SK-N-MC (cell line): Measurements from ENCODE around the gene AGER.

Experiments used
- DNase-seq: peaks from one replicate; pipeline ENCODE4 v3.0.0-alpha.2; 2011; ENCODE audit warnings: low read depth, low spot score
- H3K27ac ChIP-seq: fragments of 200-600 bp; sonication (generic); 2 replicates; pipeline ENCODE4 v1.5.1; 2016; ENCODE audit warnings: mixed run types
- H3K36me3 ChIP-seq: fragments of 200-600 bp; sonication (generic); 2 replicates; pipeline ENCODE4 v1.6.1; 2017; ENCODE audit warnings: antibody characterized with exemption, low read length, mixed read lengths; ENCODE audit not compliant: insufficient read depth
- H3K4me3 ChIP-seq: fragments of 200-600 bp; sonication (generic); 2 replicates; pipeline ENCODE4 v1.5.1; 2016
- H3K9ac ChIP-seq: fragments of 200-600 bp; sonication (generic); 2 replicates; pipeline ENCODE4 v1.8.0; 2017; ENCODE audit warnings: mixed run types, mixed read lengths; ENCODE audit not compliant: insufficient read length
- H3K9me3 ChIP-seq: fragments of 200-600 bp; sonication (generic); 2 replicates; pipeline ENCODE4 v1.6.1; 2017; ENCODE audit warnings: low read depth, mild to moderate bottlenecking, antibody characterized with exemption, low read length, moderate library complexity, mixed read lengths
- EZH2 ChIP-seq: fragments of 200-600 bp; sonication (generic); IDR thresholded peaks from one replicate; pipeline ENCODE4 v1.6.1; 2017; ENCODE audit warnings: antibody characterized with exemption
- FOXP2 ChIP-seq: optimal IDR thresholded peaks from 2 replicates; pipeline ENCODE3; 2011; ENCODE audit warnings: mild to moderate bottlenecking, moderate library complexity; ENCODE audit not compliant: insufficient read depth; ENCODE audit errors: extremely low read length, control extremely low read depth
- POLR2AphosphoS5 ChIP-seq: IDR thresholded peaks from 2 replicates; pipeline ENCODE4 v1.6.1; 2012; ENCODE audit warnings: mild to moderate bottlenecking, low read depth, low read length, borderline replicate concordance

The AGER gene

DNA sequence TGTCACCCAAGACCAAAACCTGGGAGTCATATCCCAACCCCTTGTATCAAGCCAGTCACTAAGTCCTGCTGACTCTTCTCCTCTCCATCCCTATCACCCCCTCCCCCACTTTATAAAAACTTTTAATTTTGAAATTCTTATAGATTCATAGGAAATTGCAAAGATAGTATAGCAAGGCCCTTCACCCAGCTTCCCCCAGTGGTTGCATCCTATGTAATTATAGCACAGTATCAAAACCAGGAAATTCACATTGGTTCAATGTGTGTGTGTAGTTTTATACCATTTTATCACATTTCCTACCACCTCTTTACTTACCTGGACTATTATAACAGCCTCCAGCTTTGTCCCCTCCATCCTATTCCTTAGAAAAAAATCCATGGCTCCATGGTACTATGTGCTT, 26.0 kb downstream of the AGER start:
- H3K36me3 ChIP-seq = peaks cover 37% of the 10 kb centered on the region
- H3K9me3 ChIP-seq = no peaks in the 10 kb centered on the region
- no peak for DNase-seq
- no peak overlapping the region for H3K9ac ChIP-seq
- H3K4me3 ChIP-seq = no peak overlapping the region
- no peak for TF ChIP-seq EZH2
- H3K27ac ChIP-seq = no peak overlapping the region

DNA sequence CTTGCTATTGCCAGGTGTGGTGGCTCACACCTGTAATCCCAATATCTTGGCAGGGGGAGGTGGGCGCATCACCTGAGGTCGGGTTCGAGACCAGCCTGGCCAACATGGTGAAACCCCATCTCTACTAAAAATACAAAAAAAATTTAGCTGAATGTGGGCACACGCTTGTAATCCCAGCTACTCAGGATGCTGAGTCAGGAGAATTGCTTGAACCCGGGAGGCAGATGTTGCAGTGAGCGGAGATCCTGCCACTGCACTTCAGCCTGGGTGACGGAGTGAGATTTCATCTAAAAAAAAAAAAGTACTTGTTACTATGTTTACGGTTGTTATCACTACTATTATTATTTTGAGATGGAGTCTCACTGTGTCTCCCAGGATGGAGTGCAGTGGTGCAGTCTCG, 27.2 kb downstream of the AGER start:
- no peak for TF ChIP-seq FOXP2
- no peak overlapping the region for H3K4me3 ChIP-seq
- no peak overlapping the region for H3K9ac ChIP-seq
- H3K36me3 ChIP-seq = peaks cover 34% of the 10 kb centered on the region
- H3K27ac ChIP-seq = no peak overlapping the region
- DNase-seq = no peak
- no peaks in the 10 kb centered on the region for H3K9me3 ChIP-seq

DNA sequence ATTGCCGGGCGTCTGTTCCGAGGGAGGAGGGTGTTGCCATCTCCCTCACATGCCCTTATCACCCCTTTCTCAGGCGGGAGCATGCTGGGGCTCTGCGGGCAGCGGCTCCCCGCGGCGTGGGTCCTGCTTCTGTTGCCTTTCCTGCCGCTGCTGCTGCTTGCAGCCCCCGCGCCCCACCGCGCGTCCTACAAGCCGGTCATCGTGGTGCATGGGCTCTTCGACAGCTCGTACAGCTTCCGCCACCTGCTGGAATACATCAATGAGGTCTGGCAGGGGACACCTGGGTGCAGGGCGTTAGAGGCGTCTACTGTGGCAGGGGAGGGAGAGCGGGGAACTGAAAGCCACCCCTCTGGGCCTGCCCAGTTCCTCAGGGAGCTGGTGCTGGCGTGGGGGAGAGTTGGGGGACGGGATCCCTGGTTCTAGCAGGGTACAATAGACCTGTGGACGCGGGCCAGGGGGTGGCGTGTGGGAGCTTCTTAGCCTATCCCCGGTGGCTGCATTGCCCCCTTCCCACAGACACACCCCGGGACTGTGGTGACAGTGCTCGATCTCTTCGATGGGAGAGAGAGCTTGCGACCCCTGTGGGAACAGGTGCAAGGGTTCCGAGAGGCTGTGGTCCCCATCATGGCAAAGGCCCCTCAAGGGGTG, 29.4 kb downstream of the AGER start:
- TF ChIP-seq FOXP2 (no peak), POLR2AphosphoS5 (no peak)
- H3K9ac ChIP-seq = peak overlapping the region; percentile 90
- H3K27ac ChIP-seq = peak overlapping the region; percentile 84; the same call in 1 of the 2 replicates

DNA sequence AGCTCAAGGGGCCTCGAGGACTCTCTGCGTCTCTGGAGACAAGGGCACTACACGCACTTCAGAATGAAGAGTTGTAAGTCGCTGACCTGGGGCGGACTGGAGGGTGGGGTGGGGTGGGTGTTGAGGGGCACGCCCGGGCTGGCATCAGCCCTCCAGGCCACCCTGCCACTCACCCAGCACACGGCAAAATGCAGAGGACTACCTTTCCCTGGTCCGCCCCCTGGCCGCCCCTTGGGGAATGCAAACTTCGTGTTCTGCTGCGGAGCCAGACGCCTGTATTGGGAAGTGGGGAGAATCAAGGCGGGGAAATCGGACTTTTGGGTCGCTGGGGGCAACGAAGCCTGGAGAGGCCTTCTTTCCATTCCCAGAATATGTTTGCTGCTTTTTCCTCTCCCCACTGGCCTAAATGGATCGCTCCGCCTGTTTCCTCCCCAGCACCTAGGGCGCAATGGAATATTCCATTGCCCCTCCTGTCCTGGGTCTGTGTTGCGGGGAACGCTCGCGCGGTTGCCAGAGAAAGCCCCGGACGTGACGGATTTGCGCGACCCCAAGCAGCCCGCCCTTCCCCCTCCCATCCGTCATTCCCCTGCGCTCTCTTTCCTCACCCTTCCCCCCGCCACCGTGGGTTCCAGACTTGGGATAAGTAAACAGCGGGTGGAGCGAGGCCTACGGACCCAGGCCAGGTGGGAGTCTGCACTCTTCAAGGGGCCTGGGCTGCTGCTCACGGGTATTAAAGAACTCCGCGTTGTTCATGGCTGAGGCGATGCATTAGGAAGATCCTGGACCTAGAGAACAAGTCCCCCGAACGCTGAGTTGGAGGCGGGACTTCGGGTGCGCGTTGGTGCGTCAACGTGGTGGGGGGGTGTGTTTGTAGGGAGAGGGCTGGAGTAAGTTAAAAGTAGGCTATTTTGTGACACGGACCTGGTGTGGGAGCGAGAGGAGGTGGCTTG, 30.2 kb downstream of the AGER start, which contains the start of gene PPT2:
TSS of gene PPT2 (plus strand) at position 578 of the 950 bp plus-strand sequence. CDS start 454 bp downstream, outside the sequence.
- Histone ChIP-seq H3K9me3 (no peaks in the 10 kb centered on the region), H3K36me3 (peaks cover 32% of the 10 kb centered on the region), H3K9ac (peak within 1 kb of the TSS; percentile 90), H3K4me3 (peak within 1 kb of the TSS; percentile 94), H3K27ac (peak within 1 kb of the TSS; percentile 85)
- DNase-seq = no peak
- TF ChIP-seq POLR2AphosphoS5 (peak; percentile 21), FOXP2 (peak; percentile 82), EZH2 (no peak)

More for the DNA sequence above, 29.4 kb downstream of the AGER start:
- Histone ChIP-seq H3K36me3 (peaks cover 34% of the 10 kb centered on the region), H3K9me3 (no peaks in the 10 kb centered on the region), H3K4me3 (peak overlapping the region; percentile 94)
- DNase-seq = no peak

DNA sequence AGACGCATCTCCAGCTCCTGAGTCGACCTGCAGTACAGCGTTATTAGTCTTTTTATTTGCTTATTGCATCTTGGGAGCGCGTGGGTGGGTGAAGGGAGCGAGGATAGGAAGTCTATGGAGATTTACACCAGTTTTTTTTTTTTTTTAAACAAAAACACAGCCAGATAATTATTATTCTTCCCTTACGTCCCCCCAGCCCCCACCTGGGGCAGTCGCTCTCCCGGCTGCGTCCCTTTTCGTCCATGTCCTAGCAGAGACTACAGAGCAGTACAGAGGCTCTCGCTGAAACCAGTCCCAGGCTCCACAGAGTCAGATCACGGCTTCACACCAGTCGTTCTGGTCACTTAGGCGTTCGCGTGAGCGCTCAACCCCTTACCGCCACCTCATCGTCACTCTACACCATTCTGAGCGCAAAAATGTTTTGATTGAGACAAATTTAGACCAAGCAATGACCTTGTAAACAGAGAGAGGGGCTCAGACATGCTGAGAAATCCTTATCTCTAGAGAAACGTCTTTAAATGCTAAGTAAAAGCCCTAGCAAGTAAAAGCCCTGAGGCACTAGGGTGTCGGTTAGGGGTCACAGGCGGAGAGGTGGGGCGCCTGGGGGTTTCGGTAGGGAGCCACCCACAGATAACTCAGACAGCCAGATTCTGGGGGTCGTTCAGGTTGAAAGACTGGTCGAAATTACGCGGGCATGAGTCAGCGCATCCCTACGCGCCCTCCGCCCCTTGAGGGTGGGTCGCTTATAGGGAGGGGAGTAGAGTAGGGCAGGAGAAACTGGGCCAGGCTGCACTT, 31.1 kb downstream of the AGER start:
- Histone ChIP-seq H3K9ac (peak overlapping the region; percentile 90), H3K27ac (peak overlapping the region; percentile 85), H3K36me3 (peaks cover 23% of the 10 kb centered on the region), H3K4me3 (peak overlapping the region; percentile 94), H3K9me3 (no peaks in the 10 kb centered on the region)
- TF ChIP-seq POLR2AphosphoS5 (no peak), EZH2 (no peak), FOXP2 (no peak)
- no peak for DNase-seq

DNA sequence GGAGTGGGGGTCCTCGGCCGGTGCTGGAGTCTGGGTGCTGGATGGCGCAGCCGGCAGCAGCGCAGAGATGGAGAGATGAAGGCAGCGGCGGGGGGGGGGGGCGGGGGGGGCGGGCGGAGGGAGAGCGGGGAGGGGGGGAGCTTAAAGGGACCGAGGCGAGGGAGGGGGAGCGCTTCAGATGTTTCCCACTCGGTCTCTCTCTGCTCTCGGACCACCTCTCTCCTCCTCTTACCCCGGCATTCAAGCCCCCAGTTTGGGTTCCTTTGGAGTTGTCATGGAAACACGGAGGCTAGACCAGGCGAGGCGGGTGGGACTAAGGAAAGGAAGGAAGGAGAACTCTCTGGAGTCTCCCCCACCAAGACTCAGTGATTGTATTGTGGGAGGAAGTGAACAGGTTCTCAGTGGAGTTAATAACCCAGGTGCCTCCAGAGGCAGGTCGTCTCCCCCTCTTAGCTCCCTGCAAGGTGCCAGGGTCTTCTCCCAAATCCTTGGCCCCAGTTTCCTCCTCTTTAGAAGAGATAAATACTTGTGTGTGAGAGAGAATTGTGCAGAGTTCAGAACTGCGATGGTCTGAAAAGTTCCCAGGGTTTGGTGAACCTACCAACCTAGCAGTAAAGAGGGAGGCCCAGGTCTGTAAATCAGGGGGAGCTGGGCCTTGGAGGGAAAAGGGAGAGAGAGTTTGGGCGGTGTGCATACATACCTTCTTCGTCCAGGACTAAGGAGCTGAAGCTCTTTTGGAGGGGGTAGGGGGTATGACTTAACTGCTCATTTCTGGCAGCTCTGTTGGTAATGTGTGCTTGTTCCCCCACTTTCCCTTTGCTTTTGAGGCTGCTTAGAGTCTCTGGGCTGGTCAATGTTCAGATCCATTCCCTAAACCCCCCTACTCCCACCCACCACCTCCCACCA, 31.9 kb downstream of the AGER start, which contains the start of gene PRRT1:
TSS of gene PRRT1 (minus strand) at position 77 of the 906 bp plus-strand sequence. CDS start 112 bp downstream, outside the sequence.
- peak within 1 kb of the TSS; percentile 90 for H3K9ac ChIP-seq
- peak within 1 kb of the TSS; percentile 94 for H3K4me3 ChIP-seq
- peak within 1 kb of the TSS; percentile 85 for H3K27ac ChIP-seq
- H3K36me3 ChIP-seq = peaks cover 15% of the 10 kb centered on the region
- DNase-seq = no peak
- TF ChIP-seq POLR2AphosphoS5 (0 out of 2 replicates have a peak, but pooled peaks have one; percentile 33), EZH2 (no peak), FOXP2 (no peak)
- no peaks in the 10 kb centered on the region for H3K9me3 ChIP-seq

DNA sequence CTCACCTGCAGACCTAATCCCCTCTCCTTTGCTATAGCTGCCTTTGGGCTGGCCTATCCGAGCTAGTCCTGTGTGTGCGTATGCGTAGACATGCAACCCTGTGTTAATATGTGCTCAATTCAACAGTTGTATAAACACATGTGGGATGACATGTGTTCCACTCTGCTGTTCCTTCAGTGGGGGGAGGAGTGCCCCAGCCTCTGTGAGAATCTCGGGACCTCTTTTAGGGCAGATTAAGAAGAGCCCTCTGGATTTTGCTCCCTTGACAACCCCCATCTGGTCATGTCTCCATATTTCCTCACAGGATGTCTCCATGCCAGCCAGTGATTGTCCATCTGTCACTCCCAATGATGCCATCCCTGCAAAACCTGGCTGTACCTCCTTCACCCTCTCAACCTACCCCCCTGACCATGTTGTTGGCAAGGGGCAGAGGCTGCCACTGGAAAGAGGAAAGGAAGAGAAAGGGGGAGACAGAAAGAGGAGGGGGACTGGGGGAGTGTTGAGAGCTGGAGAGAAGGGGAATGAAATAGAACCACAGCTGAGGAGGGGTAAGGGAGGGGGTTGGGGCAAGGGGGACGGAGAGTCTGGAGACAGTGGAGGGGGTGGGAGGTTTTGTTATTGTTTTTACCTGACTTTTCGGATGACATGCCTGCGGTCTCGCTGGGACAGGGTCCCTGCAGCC, 32.7 kb downstream of the AGER start:
- Histone ChIP-seq H3K9ac (no peak overlapping the region), H3K27ac (no peak overlapping the region), H3K9me3 (no peaks in the 10 kb centered on the region), H3K36me3 (peaks cover 7% of the 10 kb centered on the region; the same call in 1 of the 2 replicates), H3K4me3 (no peak overlapping the region)
- DNase-seq = no peak
- no peak for TF ChIP-seq FOXP2
- TF ChIP-seq POLR2AphosphoS5 = no peak
- no peak for TF ChIP-seq EZH2
